ENCODE results near the gene FOXF2. TPM values are rescaled to one million over a fixed set of nuclear protein-coding genes. Genes with fewer than 3 reads are reported as not detected.

The FOXF2 gene
- total RNA-seq, 2 experiments from 2014 or later = not detected

DNA sequence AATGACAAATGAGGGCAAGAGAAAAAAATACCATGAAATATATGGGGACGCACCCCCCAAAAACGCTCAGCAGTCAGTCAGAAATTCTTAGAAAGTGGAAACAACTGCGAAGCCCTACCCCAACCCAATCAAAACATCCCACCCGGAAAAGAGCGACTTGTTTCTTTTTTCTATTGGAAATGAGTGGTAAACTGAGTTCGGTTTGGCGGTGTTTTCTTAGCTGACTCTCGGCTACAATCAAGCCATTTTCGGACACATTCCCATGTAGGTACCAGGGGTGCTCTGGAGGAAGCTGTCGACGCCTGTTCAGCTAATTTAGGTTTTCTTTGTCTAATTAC lies 1.9 kb upstream of the FOXF2 start:
- Mint-ChIP-seq H3K9me3 (no peaks in the 10 kb centered on the region), H3K36me3 (ENCODE audit: low read depth) (no peaks in the 10 kb centered on the region), H3K4me1 (ENCODE audit: low read depth) (peaks cover 40% of the 10 kb centered on the region), H3K27ac (no peak overlapping the region), H3K4me3 (peak overlapping the region; percentile 31), H3K27me3 (peaks cover 82% of the 10 kb centered on the region)
- Histone ChIP-seq H3K4me3 (ENCODE audit: low read length) (no peak overlapping the region), H3K27ac (ENCODE audit: low read depth in 1 of 2, low read length in 2 of 2) (no peak overlapping the region), H3K36me3 (ENCODE audit: insufficient read depth, low read length) (no peaks in the 10 kb centered on the region), H3K27me3 (ENCODE audit: control insufficient read depth in 1 of 2, insufficient read depth in 2 of 2, low read length in 2 of 2) (peaks cover 63 to 85% of the 10 kb centered on the region in 2 experiments), H3K9me3 (ENCODE audit: control insufficient read depth in 1 of 2, insufficient read depth in 1 of 2, low read length in 2 of 2) (peaks cover 0 to 12% of the 10 kb centered on the region in 2 experiments), H3K4me1 (ENCODE audit: insufficient read depth, low read length) (peaks cover 21% of the 10 kb centered on the region)
- ChIA-PET POLR2A (no interaction called here), CTCF (interaction anchor here (1.9 kb wide), 1 partner anchor 9 kb away, joined by 8 read pairs; no protein-coding TSS in a partner anchor)
- DNase-seq (no peak), ATAC-seq (ENCODE audit: poor library complexity) (no peak)
- TF ChIP-seq CTCF (IDR thresholded peaks at IDR 0.05) = no peak
- intact Hi-C loops (cut with DNase I, micrococcal nuclease) = no loop called here

GRCh38 chr6:1387876-1388629 lies 1.3 kb upstream of the FOXF2 start:
- Histone ChIP-seq H3K9me3 (ENCODE audit: control insufficient read depth in 1 of 2, insufficient read depth in 1 of 2, low read length in 2 of 2) (peaks cover 0 to 7% of the 10 kb centered on the region in 2 experiments), H3K27ac (ENCODE audit: low read depth in 1 of 2, low read length in 2 of 2) (no peak overlapping the region), H3K27me3 (ENCODE audit: control insufficient read depth in 1 of 2, insufficient read depth in 2 of 2, low read length in 2 of 2) (peaks cover 63 to 85% of the 10 kb centered on the region in 2 experiments), H3K4me3 (ENCODE audit: low read length) (no peak overlapping the region), H3K4me1 (ENCODE audit: insufficient read depth, low read length) (peaks cover 18% of the 10 kb centered on the region), H3K36me3 (ENCODE audit: insufficient read depth, low read length) (no peaks in the 10 kb centered on the region)
- H3K4me3 Mint-ChIP-seq = peak overlapping the region; percentile 81
- ChIA-PET CTCF (interaction anchor here (1.9 kb wide), 1 partner anchor 9 kb away, joined by 8 read pairs; no protein-coding TSS in a partner anchor), POLR2A (no interaction called here)
- no peak for DNase-seq
- ATAC-seq (ENCODE audit: poor library complexity) = no peak
- H3K36me3 Mint-ChIP-seq (ENCODE audit: low read depth) = no peaks in the 10 kb centered on the region
- H3K4me1 Mint-ChIP-seq (ENCODE audit: low read depth) = peaks cover 41% of the 10 kb centered on the region
- intact Hi-C loops (cut with DNase I, micrococcal nuclease) = no loop called here
- H3K9me3 Mint-ChIP-seq = no peaks in the 10 kb centered on the region
- no peak overlapping the region for H3K27ac Mint-ChIP-seq
- no peak for TF ChIP-seq CTCF (IDR thresholded peaks at IDR 0.05)
- H3K27me3 Mint-ChIP-seq = peaks cover 80% of the 10 kb centered on the region

- ATAC-seq (ENCODE audit: poor library complexity) (no peak), DNase-seq (no peak)
- Mint-ChIP-seq H3K4me3 (peak overlapping the region; percentile 81), H3K4me1 (ENCODE audit: low read depth) (peaks cover 41% of the 10 kb centered on the region), H3K9me3 (no peaks in the 10 kb centered on the region), H3K36me3 (ENCODE audit: low read depth) (no peaks in the 10 kb centered on the region), H3K27ac (no peak overlapping the region), H3K27me3 (peaks cover 78% of the 10 kb centered on the region)
- Histone ChIP-seq H3K4me3 (ENCODE audit: low read length) (no peak overlapping the region), H3K36me3 (ENCODE audit: insufficient read depth, low read length) (no peaks in the 10 kb centered on the region), H3K27me3 (ENCODE audit: control insufficient read depth in 1 of 2, insufficient read depth in 2 of 2, low read length in 2 of 2) (peaks cover 63 to 85% of the 10 kb centered on the region in 2 experiments), H3K9me3 (ENCODE audit: control insufficient read depth in 1 of 2, insufficient read depth in 1 of 2, low read length in 2 of 2) (peaks cover 0 to 9% of the 10 kb centered on the region in 2 experiments), H3K27ac (ENCODE audit: low read depth in 1 of 2, low read length in 2 of 2) (no peak overlapping the region), H3K4me1 (ENCODE audit: insufficient read depth, low read length) (peaks cover 25% of the 10 kb centered on the region)
- TF ChIP-seq CTCF (IDR thresholded peaks at IDR 0.05) = no peak
- POLR2A ChIA-PET = no interaction called here
- intact Hi-C loops (cut with DNase I, micrococcal nuclease) = no loop called here
- CTCF ChIA-PET = no interaction called here
Measured at GRCh38 chr6:1388630-1389368, 577 bp upstream of the FOXF2 start.

Data from CD4-positive, alpha-beta T cell (primary cell).